HK-2 (cell line): ENCODE measurements around the gene NUAK2.

Experiments
- DNase-seq: peaks from one replicate; pipeline ENCODE4 v3.0.0-alpha.2; 2018; ENCODE audit not compliant: unreplicated experiment

NUAK2 gene

DNA sequence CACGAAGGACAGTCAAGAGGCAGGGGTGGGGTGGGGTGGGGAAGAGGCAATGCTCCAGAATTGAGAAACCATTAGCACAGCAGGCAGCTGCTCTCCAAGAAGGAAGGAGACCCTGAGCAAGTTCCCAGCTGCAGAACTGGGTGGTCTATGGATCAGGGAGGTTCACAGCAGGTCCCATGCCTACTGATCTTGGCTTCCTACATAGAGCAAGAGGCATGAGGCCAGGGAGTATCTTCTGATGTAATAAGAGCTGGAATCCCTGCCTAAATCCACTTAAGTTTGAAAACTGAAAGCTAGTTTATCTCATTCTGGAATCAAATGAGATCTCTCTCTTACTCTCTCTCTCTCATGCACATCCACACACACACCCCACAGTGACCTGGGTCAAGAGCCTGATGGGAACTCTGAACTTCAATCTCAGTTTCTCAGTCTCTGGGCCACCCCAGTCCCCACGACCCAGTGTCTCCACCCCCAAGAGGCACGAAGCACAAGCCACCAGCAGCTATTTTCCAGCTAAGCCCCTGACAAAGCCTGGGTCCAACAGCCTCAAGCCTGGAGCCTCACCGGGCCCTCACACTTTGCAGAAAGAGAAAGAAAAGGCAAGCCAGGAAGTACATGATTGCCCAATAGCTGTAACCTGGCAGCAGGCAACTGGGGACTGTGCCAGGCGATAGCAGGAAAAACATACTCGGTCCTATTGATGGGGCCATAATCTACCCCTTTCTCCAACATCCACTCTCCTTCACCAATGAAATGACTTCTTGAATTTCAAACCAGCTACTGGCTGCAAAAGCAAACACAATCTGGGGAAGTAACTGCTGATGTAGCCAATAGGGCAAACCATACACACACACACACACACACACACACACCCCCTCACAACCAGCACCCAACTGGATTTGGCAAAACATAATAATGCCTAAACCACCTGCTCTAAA lies 2.2 kb downstream of the NUAK2 start:
- DNase-seq: no peak

GRCh38 chr1:205318231-205318991 lies 3.1 kb downstream of the NUAK2 start:
- DNase-seq: no peak

DNA sequence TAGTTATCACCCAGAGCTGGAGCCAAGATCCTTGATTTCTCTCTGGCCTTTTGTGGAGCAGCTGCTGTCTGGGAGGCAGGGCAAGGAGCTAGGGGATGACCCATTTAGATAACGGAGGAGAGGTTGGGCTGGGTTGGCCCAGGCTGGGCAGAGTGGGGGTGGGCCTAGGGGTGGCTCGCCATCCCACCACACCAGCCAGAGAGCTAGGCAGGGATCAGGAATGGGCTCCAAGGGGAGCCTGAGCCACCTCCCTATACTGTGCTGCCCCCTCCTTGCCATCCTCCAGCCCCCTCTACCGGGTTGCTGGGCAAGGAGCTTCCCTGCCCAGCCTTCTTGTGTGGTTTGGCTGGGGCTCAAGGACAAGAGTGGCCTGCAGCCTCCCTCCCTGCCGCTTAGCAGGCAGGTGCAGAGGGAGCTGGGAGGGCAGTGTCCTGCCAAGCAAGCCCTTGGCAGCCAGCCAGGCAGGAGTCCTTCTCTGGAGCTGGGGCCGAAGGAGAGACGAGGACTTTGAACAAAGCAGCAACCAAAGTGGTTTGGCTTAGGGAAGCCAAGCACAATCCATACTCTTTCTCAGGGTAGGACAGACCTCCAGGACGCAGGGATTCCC lies 4.1 kb downstream of the NUAK2 start:
- DNase-seq: peak; percentile 64

DNA sequence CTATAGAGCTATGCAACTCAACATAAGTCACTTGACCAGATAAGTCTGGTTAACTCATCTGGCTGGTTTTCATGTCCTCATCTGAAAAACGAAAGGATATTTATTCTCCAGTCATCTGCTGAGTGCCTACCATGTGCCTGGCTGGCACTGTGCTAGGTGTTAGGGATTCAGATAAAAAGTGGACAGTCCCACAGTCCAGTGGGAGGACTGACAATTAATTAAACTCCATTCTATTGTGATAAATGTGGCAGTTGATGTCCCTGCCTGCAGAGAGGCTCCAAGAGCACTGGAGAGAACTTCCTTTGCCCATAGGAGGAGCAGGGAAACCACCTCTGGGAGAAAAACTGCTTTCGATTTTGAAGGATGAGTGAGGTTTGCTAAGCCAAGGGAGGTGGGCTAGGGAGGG lies 5.4 kb downstream of the NUAK2 start:
- DNase-seq: no peak

DNA sequence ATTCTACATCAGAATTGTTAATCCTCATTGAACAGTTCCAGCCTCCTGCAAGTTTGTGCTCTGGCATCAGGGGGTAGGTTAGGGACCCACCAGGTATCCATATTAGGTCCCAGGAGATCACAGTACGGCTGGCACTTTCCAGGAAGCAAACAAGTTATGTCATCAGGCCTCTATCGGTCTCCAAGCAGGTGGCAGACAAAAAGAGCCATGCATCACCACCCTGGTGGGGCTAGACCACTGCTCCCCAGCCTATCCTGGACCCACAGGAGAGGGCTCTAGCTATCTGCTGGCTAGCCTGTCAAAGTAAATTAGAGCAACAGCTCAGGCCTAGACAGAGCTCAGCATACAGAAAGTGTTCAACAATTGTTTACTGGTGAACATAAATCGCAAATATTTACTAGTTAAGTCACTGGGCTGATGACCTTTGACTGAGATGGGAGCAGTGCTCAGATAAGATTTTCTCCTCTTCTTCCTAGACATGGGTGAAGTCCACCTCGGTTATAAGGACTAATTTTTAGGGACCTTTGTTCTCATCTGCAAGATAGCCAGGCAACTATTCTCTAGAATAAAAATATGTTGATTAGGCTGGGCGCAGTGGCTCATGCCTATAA lies 6.4 kb downstream of the NUAK2 start:
- no peak for DNase-seq

DNA sequence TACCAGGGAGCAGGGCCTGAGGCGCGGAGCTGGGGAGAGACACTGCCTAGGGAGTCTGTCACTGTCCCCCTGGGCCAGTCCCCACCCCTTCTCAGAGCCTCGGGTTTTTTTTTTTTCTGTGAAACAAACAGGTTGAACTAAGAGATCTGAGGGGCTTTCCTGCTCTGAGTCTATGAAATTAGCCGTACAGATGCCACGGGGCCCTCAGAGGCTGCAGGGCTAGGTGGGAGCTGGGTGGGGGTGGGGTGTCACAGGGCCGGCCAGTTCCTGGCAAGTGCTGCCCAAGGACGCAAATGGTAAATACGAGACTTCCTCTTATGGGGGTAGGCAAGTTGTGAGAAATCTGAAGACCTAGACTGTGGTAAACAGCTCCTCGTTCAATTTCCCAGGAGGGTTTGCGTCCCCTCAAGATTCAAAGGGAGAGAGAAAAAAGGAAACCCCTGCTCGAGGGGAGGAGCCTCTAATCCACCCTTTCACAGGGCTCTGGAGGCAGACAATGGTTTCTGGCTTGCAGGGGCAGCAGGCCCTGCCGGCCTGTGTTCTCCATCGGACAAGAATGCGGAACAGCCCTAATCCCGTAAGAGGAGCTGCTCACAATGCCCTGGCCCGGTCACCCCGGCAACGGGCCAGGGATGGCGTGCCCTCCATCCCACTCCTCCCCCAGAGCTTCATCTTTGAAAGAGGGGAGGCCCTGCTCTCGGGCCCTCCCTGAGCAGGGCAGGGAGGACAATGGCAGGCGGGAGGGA lies 7.8 kb downstream of the NUAK2 start:
- DNase-seq: no peak

DNA sequence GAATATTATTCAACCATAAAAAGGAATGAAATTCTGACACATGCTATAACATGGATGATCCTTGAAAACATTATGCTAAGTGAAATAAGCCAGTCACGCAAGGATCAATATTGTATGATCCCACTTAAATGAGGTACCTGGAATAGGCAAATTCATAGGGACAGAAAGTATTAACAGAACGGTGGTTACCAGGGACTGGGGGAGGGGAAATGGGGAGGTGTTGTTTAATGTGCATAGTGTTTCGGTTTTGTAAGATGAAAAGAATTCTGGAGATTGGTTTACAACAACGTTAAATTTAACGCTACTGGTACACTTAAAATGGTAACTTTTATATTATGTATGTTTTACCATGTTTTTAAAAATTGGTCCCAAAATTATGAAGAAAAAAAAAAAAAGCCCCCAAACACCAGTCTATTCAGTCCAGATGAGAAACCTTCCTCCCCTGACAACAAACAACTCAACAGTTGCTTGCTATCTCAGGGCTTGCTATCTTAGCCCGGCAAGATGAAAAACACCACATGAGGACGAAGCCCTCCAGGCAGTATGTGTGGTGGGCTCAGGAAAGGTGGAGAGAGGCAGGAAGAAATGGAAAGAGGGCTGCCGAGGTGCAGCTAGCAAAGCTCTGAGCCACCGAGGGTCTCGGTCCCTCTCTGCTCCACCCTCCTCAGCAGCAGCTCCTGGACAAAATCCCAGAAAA lies 8.5 kb downstream of the NUAK2 start:
- DNase-seq: no peak

- no peak for DNase-seq
Measured at GRCh38 chr1:205310976-205311704, 10.4 kb downstream of the NUAK2 start.

DNA sequence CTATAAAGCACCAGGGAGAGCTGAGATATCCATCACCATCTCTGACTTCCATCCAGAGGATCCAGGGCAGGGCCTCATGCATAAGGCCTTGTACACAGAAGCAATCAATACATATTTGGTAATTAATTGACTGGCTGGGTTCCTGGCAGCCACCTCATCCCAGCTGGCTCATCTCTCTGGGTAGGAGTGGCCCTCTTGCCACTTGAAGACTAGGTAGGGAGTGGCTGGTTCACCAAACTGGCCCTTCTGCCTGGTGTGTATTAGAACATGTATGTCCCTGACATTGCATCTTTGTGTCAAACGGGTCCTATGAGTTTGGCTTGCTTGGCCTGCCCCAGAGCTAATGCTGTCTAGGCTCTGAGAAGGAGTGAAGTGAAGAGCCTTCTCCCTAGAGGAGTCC lies 11.8 kb downstream of the NUAK2 start:
- DNase-seq: no peak

DNA sequence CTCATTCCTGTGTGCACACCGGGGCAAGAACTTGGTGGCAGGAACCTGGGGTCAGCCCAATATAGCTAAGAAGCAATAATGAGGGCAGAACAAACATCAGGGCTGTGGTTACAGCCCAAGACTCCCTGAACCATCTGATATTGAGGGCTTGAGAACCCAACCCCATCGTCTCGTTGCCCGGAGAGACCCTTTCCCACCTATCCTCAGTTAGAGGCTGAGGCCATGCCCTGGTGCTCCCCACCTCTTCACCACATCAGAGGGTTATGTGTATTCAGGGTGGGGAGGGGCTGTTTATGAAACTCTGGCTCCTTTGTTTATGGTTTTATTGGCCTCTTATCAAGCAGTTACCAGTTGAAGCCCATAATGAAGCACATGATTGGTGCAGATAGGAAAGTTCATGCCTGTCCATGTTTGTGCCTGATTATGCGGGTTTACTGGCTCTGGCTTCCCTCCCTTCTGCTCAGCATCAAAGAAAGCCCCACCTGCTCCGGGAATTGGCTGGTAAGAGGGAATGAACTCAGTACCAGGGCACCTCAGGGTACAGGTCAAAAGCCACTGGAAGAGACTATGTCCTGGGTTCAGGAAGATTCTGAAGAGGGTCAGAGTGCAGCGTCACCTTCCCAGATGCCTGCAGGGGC lies 14.5 kb downstream of the NUAK2 start:
- DNase-seq: no peak

DNA sequence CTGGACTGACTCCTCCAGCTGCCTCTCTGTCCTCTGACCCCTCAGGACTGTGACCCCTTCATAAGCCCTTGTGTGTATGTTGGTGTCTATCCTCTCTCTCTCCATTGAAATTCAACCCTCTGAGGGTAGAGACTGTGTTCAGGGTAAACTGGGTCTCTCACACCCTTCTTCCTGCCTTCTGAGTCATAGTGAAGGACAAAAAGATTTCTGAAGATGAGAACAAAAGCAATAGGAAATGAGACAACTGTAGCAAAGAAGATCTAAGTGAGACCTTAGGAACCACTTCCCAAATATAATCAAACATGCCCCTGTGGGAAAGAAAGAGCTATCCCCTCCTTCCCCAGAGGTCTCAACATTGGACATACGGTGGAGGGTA lies 16.9 kb downstream of the NUAK2 start:
- DNase-seq: no peak

- no peak for DNase-seq
Measured at GRCh38 chr1:205304046-205304694, 17.4 kb downstream of the NUAK2 start.

DNA sequence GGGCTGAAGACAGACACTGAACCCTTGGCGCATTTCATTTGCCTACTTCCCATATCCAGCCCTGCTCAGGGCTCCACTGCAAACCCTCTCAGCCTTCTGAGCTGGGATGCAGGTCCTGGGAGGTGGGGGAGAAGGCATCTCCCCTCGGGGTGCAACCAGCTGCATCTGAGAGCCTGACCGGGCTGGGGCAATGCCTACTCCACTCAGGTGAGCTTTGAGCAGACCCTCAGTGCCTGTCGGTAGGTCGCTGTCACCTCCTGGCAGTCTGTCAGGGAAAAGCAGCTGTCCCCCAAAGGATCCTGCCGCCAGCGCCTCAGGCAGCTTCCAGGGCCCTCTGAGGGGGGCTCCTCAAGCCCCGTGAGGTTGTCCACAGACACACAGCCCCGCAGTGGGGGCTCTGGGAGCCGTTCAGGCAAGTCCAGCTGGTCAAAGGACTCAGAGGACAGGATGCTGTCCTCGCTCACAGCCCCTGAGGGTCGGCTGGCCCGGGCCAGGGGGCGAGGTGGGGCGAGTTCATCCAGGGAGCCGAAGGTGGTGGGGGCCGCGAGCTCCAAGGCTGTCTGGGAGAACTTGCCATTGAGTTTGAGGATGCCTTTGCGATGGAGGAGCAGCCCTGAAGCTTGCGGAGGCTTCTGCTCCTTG lies 18.2 kb downstream of the NUAK2 start:
- no peak for DNase-seq

DNA sequence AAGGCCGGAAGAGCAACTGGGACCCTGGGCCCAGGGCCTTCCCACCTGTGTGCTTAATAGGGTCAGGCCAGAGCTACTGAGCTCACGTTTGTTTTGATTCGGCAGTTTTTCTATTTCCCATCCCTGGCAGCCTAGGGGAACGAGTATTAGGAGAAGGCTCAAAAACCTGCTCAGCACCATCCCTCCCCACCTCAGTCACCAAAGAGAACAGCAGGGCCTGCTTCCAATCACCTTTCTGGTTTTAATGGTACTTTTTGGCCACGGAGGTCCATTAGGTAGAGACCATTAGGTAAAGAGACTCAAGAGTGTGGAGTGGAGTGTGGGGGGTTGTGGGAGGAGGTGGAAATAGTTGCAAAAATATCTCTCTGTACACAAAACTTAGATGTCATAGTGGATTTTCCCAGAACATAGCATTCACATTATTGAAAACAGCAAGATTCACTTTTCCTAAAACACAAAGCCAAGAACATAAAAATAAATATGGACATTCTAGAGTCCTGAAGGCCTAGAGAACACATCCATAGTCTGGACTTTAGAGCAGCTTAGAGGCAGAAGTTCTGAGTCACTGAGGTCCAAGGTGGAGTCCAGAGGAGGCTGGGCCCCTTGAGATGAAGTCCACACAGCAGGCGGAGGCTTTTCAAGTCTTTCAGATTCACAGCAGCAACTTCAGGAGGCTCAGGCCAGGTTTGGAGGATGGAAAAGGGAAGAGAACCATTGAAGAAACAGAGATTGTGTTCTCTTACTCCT lies 19.5 kb downstream of the NUAK2 start:
- no peak for DNase-seq

GRCh38 chr1:205301205-205301821 lies 20.2 kb downstream of the NUAK2 start:
- DNase-seq: peak; percentile 99

DNA sequence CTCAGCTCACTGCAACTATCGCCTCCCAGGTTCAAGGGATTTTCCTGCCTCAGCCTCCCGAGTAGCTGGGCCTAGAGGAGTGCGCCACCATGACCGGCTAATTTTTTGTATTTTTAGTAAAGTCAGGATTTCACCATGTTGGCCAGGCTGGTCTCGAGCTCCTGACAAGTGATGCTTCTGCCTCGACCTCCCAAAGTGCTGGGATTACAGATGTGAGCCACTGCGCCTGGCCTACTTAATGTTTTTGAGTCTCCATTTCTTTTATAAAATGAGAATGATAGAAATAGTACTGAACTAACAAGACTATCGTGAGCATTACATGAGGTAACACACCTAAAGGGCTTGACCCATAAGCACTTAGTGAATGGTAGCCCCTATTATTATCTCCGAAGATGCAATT lies 21.4 kb downstream of the NUAK2 start:
- no peak for DNase-seq

- DNase-seq: peak; percentile 97
Measured at GRCh38 chr1:205298191-205298994, 23.2 kb downstream of the NUAK2 start.
